ENCODE data around the gene GOSR1. TPM values are rescaled to one million over a fixed set of nuclear protein-coding genes. Genes with fewer than 3 reads are reported as not detected.
"Not testable (repeated sequence)": the region's sequence is repeated elsewhere in the genome, so short reads cannot be mapped to it uniquely, and the experiment has no call there.

GOSR1 gene
- total and polyA plus RNA-seq, 2 donors (not counting 1 experiment from before 2014, with no cell fraction given), result 19.1 to 66.6 TPM

DNA sequence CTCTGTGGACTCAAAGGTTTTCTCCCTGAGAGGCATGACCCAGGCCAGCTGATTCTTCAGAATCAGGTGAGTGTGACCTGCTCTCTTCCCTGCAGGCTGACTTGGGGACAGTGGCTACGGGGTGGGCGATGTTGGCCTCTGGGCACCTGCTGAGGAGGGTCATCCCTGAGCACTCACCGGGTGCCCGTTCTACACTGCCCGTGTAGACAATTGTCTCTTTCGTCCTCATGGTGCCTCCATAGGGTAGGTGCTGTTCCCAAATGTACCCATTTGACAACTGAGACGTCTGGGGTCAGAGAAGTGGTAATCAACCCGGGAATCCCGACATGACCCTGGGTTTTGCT, 74.8 kb downstream of the GOSR1 start:
- TF ChIP-seq, protein P1, sequence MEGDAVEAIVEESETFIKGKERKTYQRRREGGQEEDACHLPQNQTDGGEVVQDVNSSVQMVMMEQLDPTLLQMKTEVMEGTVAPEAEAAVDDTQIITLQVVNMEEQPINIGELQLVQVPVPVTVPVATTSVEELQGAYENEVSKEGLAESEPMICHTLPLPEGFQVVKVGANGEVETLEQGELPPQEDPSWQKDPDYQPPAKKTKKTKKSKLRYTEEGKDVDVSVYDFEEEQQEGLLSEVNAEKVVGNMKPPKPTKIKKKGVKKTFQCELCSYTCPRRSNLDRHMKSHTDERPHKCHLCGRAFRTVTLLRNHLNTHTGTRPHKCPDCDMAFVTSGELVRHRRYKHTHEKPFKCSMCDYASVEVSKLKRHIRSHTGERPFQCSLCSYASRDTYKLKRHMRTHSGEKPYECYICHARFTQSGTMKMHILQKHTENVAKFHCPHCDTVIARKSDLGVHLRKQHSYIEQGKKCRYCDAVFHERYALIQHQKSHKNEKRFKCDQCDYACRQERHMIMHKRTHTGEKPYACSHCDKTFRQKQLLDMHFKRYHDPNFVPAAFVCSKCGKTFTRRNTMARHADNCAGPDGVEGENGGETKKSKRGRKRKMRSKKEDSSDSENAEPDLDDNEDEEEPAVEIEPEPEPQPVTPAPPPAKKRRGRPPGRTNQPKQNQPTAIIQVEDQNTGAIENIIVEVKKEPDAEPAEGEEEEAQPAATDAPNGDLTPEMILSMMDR (IDR thresholded peaks at IDR 0.05), result no peak
- TF ChIP-seq EZH2 (IDR thresholded peaks at IDR 0.05; ENCODE audit: borderline replicate concordance, insufficient read depth, low read depth, low read length, poor library complexity, severe bottlenecking), result no peak
- WGBS (ENCODE audit: insufficient coverage), result 97% methylated on average over 9 of the region's 9 CpGs
- DNase-seq (no peak), ATAC-seq (ENCODE audit: low read depth) (no peak)
- Mint-ChIP-seq H3K9me3 (ENCODE audit: insufficient read depth) (no peaks in the 10 kb centered on the region), H3K4me3 (peak overlapping the region; percentile 84), H3K4me1 (peaks cover 42% of the 10 kb centered on the region), H3K27ac (no peak overlapping the region), H3K27me3 (no peaks in the 10 kb centered on the region)
- Histone ChIP-seq H3K9ac (ENCODE audit: low read length) (no peak overlapping the region), H4K20me1 (ENCODE audit: control insufficient read depth, insufficient read depth, low read length, poor library complexity, severe bottlenecking) (no peaks in the 10 kb centered on the region), H3K27me3 (replicated peaks in 1 of 4; ENCODE audit: control extremely low read depth in 1 of 4, control insufficient read depth in 3 of 4, insufficient read depth in 4 of 4, low read length in 3 of 4) (no peaks in the 10 kb centered on the region), H3K4me1 (ENCODE audit: control insufficient read depth in 2 of 2, insufficient read depth in 2 of 2, low read length in 2 of 2) (peaks cover 30 to 41% of the 10 kb centered on the region in 2 donors), H3K36me3 (replicated peaks in 1 of 2; ENCODE audit: control extremely low read depth in 1 of 2, control insufficient read depth in 1 of 2, extremely low read depth in 1 of 2, insufficient read depth in 2 of 2, low read length in 1 of 2) (no peaks in the 10 kb centered on the region), H3K27ac (ENCODE audit: low read length in 2 of 2) (no peak overlapping the region), H2AFZ (ENCODE audit: insufficient read depth, low read depth, low read length, poor library complexity, severe bottlenecking) (no peak overlapping the region), H3K4me3 (ENCODE audit: control extremely low read depth in 1 of 5, extremely low read depth in 1 of 5, insufficient read depth in 1 of 5, low read depth in 2 of 5, low read length in 4 of 5) (no peak overlapping the region), H3K9me3 (ENCODE audit: control extremely low read depth in 1 of 3, control insufficient read depth in 2 of 3, insufficient read depth in 1 of 3, low read length in 2 of 3) (no peaks in the 10 kb centered on the region), H3K79me2 (ENCODE audit: control insufficient read depth, insufficient read depth, low read length) (no peaks in the 10 kb centered on the region), H3K4me2 (replicated peaks; ENCODE audit: low read depth, low read length, poor library complexity, severe bottlenecking) (peak overlapping the region; percentile 74)
- ChIA-PET POLR2A (no interaction called here), CTCF (no interaction called here)
- intact Hi-C loops (cut with micrococcal nuclease), result loop anchor here (2.0 to 5.0 kb wide), 2 partner anchors 49 to 75 kb away; partner anchors contain the start of gene GOSR1

DNA sequence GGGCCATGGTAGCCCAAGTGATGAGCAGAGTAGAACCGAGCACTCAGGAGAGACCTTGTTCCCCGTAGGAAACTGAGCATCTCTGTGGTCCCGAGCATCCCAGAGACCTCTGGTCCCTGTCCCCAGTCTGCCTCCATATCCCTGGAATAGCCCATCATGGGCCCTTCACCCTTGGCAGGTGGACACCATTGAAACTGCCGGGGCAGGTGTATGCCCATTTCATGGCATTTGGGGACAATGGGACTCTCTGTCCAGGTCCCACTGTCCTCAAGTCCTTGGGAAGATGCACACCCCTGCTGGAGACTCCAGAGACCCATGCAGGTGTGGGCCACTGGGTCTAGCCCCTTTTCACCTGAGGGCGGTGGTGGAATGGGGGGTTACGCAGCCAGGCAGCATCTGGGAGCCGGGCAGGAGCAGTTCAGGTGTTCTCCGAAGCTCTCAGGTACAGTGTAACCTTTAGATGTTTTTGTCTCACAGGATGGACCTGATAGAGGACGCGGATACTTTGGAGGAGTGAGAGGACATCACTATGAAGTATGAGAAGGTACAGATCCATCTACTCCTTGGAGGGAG, 75.9 kb downstream of the GOSR1 start:
- Mint-ChIP-seq H3K27me3 (no peaks in the 10 kb centered on the region), H3K4me3 (no peak overlapping the region), H3K27ac (peak overlapping the region; percentile 26), H3K4me1 (peaks cover 48% of the 10 kb centered on the region), H3K9me3 (ENCODE audit: insufficient read depth) (no peaks in the 10 kb centered on the region)
- Histone ChIP-seq H4K20me1 (ENCODE audit: control insufficient read depth, insufficient read depth, low read length, poor library complexity, severe bottlenecking) (no peaks in the 10 kb centered on the region), H3K4me3 (ENCODE audit: control extremely low read depth in 1 of 5, extremely low read depth in 1 of 5, insufficient read depth in 1 of 5, low read depth in 2 of 5, low read length in 4 of 5) (no peak overlapping the region), H3K27me3 (replicated peaks in 1 of 4; ENCODE audit: control extremely low read depth in 1 of 4, control insufficient read depth in 3 of 4, insufficient read depth in 4 of 4, low read length in 3 of 4) (no peaks in the 10 kb centered on the region), H3K9me3 (ENCODE audit: control extremely low read depth in 1 of 3, control insufficient read depth in 2 of 3, insufficient read depth in 1 of 3, low read length in 2 of 3) (no peaks in the 10 kb centered on the region), H3K4me2 (replicated peaks; ENCODE audit: low read depth, low read length, poor library complexity, severe bottlenecking) (no peak overlapping the region), H2AFZ (ENCODE audit: insufficient read depth, low read depth, low read length, poor library complexity, severe bottlenecking) (no peak overlapping the region), H3K36me3 (replicated peaks in 1 of 2; ENCODE audit: control extremely low read depth in 1 of 2, control insufficient read depth in 1 of 2, extremely low read depth in 1 of 2, insufficient read depth in 2 of 2, low read length in 1 of 2) (no peaks in the 10 kb centered on the region), H3K9ac (ENCODE audit: low read length) (no peak overlapping the region), H3K27ac (ENCODE audit: low read length in 2 of 2) (no peak overlapping the region), H3K79me2 (ENCODE audit: control insufficient read depth, insufficient read depth, low read length) (no peaks in the 10 kb centered on the region), H3K4me1 (ENCODE audit: control insufficient read depth in 2 of 2, insufficient read depth in 2 of 2, low read length in 2 of 2) (peaks cover 30 to 46% of the 10 kb centered on the region in 2 donors)
- POLR2A ChIA-PET, result no interaction called here
- intact Hi-C loops (cut with micrococcal nuclease), result loop anchor here (5.0 kb wide), 1 partner anchor 76 kb away; the partner anchor contains the start of gene GOSR1
- CTCF ChIA-PET, result interaction anchor here (1.5 kb wide), 1 partner anchor 213 kb away, joined by 3 read pairs; no protein-coding TSS in a partner anchor
- ATAC-seq (ENCODE audit: low read depth), result no peak
- WGBS (ENCODE audit: insufficient coverage), result 93% methylated on average over 10 of the region's 10 CpGs
- DNase-seq, result no peak
- TF ChIP-seq, protein P1 (IDR thresholded peaks at IDR 0.05), result no peak
- TF ChIP-seq EZH2 (IDR thresholded peaks at IDR 0.05; ENCODE audit: borderline replicate concordance, insufficient read depth, low read depth, low read length, poor library complexity, severe bottlenecking), result no peak

DNA sequence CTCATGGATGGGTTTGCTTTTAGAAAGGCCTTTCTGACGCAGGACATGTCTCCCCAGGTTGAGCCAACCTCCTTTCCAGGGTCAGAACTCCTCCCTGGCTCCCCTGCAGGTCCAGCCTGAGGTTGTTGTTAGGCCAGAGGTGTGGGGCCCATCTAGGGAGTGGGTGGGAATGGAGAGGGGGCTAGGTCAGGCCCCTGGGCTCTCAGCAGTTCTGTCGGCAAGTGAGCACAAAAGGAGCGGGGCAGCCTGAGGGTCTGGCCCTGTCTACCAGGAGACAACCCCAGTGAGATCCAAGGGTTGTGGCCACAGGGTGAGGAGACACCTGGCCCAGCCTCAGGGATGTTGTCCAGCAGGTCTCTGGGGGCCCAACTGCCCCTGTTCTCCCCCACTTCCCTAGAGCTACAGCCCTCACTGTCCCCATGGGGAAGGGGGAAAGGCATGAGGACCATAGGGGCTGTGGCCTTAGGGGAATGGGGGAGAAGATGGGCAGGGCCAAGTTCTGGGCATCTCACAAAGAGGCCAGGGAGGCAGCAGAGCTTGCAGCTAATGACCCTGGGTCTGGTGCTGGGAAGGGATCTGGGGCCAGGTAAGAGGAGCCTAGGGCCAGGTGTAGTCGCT, 76.7 kb downstream of the GOSR1 start:
- intact Hi-C loops (cut with micrococcal nuclease), result loop anchor here (5.0 kb wide), 1 partner anchor 77 kb away; the partner anchor contains the start of gene GOSR1
- H3K27ac ChIP-seq (ENCODE audit: low read length in 2 of 2); H3K9me3 Mint-ChIP-seq (ENCODE audit: insufficient read depth); H3K9ac ChIP-seq (ENCODE audit: low read length); H3K36me3 ChIP-seq (replicated peaks in 1 of 2; ENCODE audit: control extremely low read depth in 1 of 2, control insufficient read depth in 1 of 2, extremely low read depth in 1 of 2, insufficient read depth in 2 of 2, low read length in 1 of 2); H2AFZ ChIP-seq (ENCODE audit: insufficient read depth, low read depth, low read length, poor library complexity, severe bottlenecking); H3K27me3 ChIP-seq (replicated peaks in 1 of 4; ENCODE audit: control extremely low read depth in 1 of 4, control insufficient read depth in 3 of 4, insufficient read depth in 4 of 4, low read length in 3 of 4); H3K9me3 ChIP-seq (ENCODE audit: control extremely low read depth in 1 of 3, control insufficient read depth in 2 of 3, insufficient read depth in 1 of 3, low read length in 2 of 3); H3K4me3 ChIP-seq (ENCODE audit: control extremely low read depth in 1 of 5, extremely low read depth in 1 of 5, insufficient read depth in 1 of 5, low read depth in 2 of 5, low read length in 4 of 5); H3K4me3 Mint-ChIP-seq; ATAC-seq (ENCODE audit: low read depth); DNase-seq; H3K4me2 ChIP-seq (replicated peaks; ENCODE audit: low read depth, low read length, poor library complexity, severe bottlenecking); H4K20me1 ChIP-seq (ENCODE audit: control insufficient read depth, insufficient read depth, low read length, poor library complexity, severe bottlenecking); H3K79me2 ChIP-seq (ENCODE audit: control insufficient read depth, insufficient read depth, low read length); H3K27me3 Mint-ChIP-seq; POLR2A ChIA-PET; H3K27ac Mint-ChIP-seq: not testable (repeated sequence)
- peaks cover 30 to 48% of the 10 kb centered on the region in 2 donors for H3K4me1 ChIP-seq (ENCODE audit: control insufficient read depth in 2 of 2, insufficient read depth in 2 of 2, low read length in 2 of 2)
- CTCF ChIA-PET, result interaction anchor here (0.7 to 2.9 kb wide), 4 partner anchors 176 to 215 kb away, joined by 3 to 11 read pairs (median 3); no protein-coding TSS in a partner anchor
- H3K4me1 Mint-ChIP-seq, result peaks cover 44% of the 10 kb centered on the region
- WGBS (ENCODE audit: insufficient coverage), result 100% methylated on average over 3 of the region's 4 CpGs
